Upper lobe of left lung (tissue), 4 donors: Measurements from ENCODE around the gene SCPEP1.

Source experiments
- CTCF ChIP-seq, 6 experiments: fragments of 450-650 bp in 4 of 6; fragments of 200-600 bp in 2 of 6; sonication (generic) in 2 of 6; IDR thresholded peaks; one replicate each; pipeline ENCODE4 v1.5.1; 2016 to 2019; ENCODE audit warnings: antibody characterized with exemption in 6 of 6
- EP300 ChIP-seq, 4 donors: sonication (generic); formaldehyde crosslinking; IDR thresholded peaks; one replicate each; pipeline ENCODE4 v1.5.1; 2017; ENCODE audit warnings: antibody characterized with exemption in 4 of 4, control low read depth in 2 of 4
- POLR2A ChIP-seq, 4 donors: fragments of 450-650 bp; IDR thresholded peaks; one replicate each; pipeline ENCODE4 v1.5.1; 2016 to 2017; ENCODE audit warnings: antibody characterized with exemption in 4 of 4, mild to moderate bottlenecking in 2 of 4

GRCh38 chr17:57011491-57012015, 33.6 kb downstream of the SCPEP1 start:
- no peak for TF ChIP-seq CTCF (IDR thresholded peaks at IDR 0.05)
- TF ChIP-seq POLR2A (IDR thresholded peaks at IDR 0.05) = no peak
- TF ChIP-seq EP300 (IDR thresholded peaks at IDR 0.05) = no peak
